GM15510 (cell line): Measurements from ENCODE around the gene SPTAN1.

ENCODE experiments used
- POLR2A ChIP-seq: IDR thresholded peaks from 3 replicates; pipeline ENCODE4 v1.6.1; 2011; ENCODE audit warnings: borderline replicate concordance; ENCODE audit not compliant: insufficient read length; ENCODE audit errors: extremely low read depth

Gene SPTAN1

DNA sequence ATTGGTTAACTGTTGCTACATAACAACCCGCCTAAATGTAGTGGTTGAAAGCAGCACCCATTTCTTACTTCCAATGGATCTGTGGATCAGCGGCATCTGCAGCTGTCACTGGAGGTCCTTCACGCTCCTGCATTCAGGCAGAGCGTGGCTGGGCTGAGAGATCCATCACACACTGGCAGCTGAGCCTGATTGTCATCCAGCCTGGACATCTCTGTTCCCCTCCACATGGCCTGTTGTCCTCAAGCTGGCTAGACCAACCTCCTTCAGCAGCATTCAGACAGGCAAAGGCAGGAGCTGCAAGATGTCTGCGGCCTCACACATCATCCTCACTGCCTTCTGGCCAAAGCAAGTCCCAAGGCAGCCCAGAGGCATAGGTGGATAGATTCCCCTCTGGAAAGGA is 67.4 kb downstream of the SPTAN1 start:
- TF ChIP-seq POLR2A, result no peak

GRCh38 chr9:128621730-128622455 is 69.5 kb downstream of the SPTAN1 start:
- TF ChIP-seq POLR2A, result no peak

GRCh38 chr9:128624566-128624965 is 72.2 kb downstream of the SPTAN1 start:
- TF ChIP-seq POLR2A, result no peak

- no peak for TF ChIP-seq POLR2A
Observed at GRCh38 chr9:128625391-128626146, 73.2 kb downstream of the SPTAN1 start.

GRCh38 chr9:128626181-128626580 is 73.8 kb downstream of the SPTAN1 start:
- TF ChIP-seq POLR2A, result no peak

- TF ChIP-seq POLR2A, result no peak
Observed at GRCh38 chr9:128627127-128627715, 74.8 kb downstream of the SPTAN1 start.

DNA sequence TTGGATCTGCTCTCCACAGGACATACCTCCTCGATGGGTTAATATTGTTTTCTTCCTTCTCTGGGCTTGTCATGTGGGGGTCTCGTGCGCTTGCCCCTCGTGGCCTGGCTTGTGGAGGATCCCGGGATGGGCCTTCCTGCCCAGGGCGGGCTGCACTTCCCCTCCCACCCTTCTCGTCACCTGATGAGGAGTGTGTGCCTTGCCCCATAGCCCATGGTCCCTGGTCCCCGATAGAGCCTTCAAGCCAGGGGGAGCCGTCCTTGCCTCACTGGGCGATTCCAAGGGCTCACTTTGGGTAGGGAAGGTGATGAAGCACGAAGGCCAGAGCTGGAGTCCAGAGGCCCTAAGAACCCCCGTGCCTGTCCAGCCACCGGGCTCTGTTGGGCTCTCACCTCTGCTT is 75.5 kb downstream of the SPTAN1 start:
- peak; percentile 8 for TF ChIP-seq POLR2A

DNA sequence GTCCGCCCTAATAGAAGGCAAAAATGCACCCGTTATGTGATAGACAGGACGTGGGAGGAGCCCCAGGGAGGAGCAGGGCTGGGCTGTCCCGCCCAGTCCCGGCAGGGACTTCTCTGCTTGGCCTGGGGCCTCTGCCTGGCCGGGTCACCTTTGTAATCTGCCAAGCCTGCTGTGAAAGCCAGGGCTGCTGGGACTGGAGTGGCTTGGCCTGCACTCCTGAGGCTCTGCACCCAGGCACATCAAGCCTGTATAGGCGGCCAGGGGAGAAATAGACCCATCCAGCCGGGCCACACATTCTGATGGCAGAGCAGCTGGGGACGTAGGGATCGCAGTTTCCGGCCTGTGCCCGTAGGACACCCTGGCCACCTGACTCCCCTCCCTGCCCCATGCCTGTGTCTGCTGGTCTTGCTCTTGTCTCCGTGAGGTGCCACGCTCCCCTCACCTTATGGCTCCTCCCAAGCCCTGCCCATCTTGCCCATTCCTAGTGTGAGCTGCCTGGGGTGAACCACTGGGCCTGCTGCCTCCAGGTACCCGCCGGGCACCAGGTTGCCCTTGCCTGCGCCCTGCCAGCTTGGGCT is 76.2 kb downstream of the SPTAN1 start:
- no peak for TF ChIP-seq POLR2A

DNA sequence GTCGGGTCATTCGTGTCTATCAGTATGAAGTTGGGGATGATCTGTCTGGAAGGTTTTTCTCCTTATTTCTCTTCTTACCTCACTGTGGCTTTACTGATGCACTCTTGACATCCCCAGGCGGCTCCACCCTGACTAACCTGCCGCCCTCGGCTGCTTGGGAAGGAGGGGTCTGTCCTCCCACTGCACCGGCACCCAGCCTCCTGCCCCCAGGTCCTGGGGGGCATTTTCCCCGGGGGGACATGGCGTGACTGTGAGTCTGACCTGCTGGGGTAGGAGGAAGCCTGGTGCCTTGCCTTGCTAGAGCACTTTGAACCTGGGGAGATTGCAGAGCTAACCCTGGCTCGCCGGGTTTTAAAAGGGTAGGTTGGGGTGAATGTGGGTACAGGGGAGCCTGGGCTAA is 76.7 kb downstream of the SPTAN1 start:
- TF ChIP-seq POLR2A, result no peak

GRCh38 chr9:128629852-128630545 is 77.6 kb downstream of the SPTAN1 start:
- TF ChIP-seq POLR2A, result no peak

DNA sequence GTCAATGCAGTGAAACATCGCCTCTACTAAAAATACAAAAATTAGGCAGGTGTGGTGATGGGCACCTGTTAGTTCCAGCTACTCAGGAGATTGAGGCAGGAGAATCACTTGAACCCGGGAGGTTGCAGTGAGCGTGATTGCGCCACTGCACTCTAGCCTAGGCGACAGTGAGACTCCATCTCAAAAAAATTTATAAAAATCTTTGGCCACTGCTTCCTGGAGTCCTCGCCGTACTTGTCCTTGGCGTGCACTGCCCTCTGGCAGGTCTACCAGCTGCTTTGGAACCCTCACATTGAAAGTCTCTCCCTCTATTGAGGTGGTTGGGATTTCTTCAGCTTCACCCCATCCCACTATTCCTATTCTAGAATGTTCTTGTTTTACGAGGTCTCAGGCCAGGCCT is 79.2 kb downstream of the SPTAN1 start:
- TF ChIP-seq POLR2A, result no peak

DNA sequence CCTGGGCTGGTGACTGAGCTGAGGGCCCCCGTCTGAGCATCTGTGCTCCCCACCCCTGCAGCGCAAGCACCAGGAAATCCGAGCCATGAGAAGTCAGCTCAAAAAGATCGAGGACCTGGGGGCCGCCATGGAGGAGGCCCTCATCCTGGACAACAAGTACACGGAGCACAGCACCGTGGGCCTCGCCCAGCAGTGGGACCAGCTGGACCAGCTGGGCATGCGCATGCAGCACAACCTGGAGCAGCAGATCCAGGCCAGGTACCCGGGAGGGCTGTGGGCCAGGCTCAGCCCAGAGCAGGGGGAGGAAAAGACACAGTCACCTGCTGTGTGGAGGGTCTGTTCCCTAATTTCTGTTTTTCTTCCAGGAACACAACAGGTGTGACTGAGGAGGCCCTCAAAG is 79.7 kb downstream of the SPTAN1 start:
- no peak for TF ChIP-seq POLR2A

GRCh38 chr9:128632486-128632885 is 80.1 kb downstream of the SPTAN1 start:
- TF ChIP-seq POLR2A, result no peak

GRCh38 chr9:128633057-128633456 is 80.7 kb downstream of the SPTAN1 start:
- no peak for TF ChIP-seq POLR2A

- TF ChIP-seq POLR2A, result no peak
Observed at GRCh38 chr9:128633601-128634000, 81.2 kb downstream of the SPTAN1 start.
